ENCODE data around the gene PMF1.

Gene PMF1

DNA sequence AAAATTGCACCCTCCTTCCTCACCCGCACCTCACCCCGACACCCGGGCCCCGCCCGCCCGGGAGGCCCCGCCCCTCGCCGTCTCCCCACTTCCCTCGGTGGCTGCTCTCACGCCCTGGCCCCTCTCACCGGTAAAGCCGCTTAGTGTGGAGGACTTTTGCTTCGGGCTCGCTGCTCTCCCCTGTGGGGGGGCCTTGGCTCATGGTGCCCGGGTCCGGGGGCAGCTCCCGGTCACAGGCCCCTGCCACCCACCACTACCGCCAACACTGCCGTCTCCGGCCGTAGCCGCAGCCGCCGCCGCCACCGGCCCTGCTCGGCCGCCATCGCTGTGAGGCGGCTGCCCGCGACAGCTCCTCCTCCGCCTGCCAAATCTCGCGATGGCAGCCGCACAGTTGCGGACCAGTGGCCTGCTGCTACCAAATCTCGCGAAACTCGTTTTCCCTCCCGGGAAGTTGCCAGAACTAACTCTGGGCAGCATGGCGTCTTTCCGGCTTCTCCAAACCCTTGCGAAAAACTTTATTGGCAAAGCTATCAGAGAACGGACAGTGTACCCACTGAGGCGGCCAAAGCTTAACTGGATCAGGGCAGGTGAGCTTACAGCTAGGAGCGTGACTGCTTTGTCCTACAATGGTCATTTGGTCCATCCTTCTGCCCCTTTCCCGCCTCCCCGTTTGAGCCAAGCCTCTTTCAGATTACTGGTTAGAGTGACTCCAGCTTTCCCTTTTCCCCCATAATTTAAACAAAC, 69.8 kb downstream of the PMF1 start, which contains the start of gene SMG5:
TSS of gene SMG5 (minus strand) at position 347 of the 744 bp plus-strand sequence. CDS start at position 202, 145 bp downstream.
- DNase-seq: peak; percentile 99
- H3K4me1 ChIP-seq (ENCODE audit: control extremely low read depth in 1 of 4, control insufficient read depth in 4 of 4, insufficient read depth in 4 of 4, low read length in 3 of 4): peaks cover 11 to 25% (median 21%) of the 10 kb centered on the region in 4 experiments
- 0% methylated on average over 41 of the region's 50 CpGs for WGBS (ENCODE audit: insufficient coverage)

DNA sequence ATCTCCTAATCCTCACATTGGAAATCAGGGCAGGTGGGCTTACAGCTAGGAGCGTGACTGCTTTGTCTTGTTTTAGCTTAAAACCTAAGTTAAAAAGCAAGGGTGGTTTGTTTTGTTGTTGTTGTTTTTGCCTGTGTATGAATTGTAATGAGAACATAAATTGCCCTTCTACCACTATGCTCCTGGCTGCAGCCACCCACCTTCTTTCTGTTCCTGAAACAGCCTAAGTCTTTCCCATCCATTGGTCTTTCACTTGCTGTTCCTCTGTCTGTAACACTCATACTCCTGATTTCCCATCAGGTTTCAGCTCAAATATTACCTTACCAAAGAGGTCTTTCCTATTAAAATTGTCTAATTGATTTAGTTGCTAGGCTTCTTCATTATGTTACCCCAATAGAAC, 70.7 kb downstream of the PMF1 start:
- ChIA-PET CTCF (interaction anchor here (1.0 to 2.0 kb wide), 9 partner anchors 8 to 60 kb away, joined by 3 to 6 read pairs (median 4); no protein-coding TSS in a partner anchor), POLR2A (interaction anchor here (0.5 to 1.3 kb wide), 2 partner anchors 36 to 45 kb away, joined by 3 to 4 read pairs; no protein-coding TSS in a partner anchor)
- Histone ChIP-seq H3K27me3 (replicated peaks in 2 of 5; ENCODE audit: control insufficient read depth in 4 of 5, insufficient read depth in 5 of 5, low read length in 4 of 5) (no peaks in the 10 kb centered on the region), H3K9me3 (ENCODE audit: control extremely low read depth in 1 of 5, control insufficient read depth in 4 of 5, insufficient read depth in 2 of 5, low read depth in 1 of 5, low read length in 4 of 5) (no peaks in the 10 kb centered on the region), H3K27ac (ENCODE audit: insufficient read depth in 1 of 2, low read depth in 1 of 2, low read length in 2 of 2, poor library complexity in 1 of 2, severe bottlenecking in 2 of 2) (peak overlapping the region; percentile 85 to 95), H3K4me3 (ENCODE audit: control insufficient read depth in 1 of 7, extremely low read depth in 1 of 7, insufficient read depth in 4 of 7, low read depth in 2 of 7, low read length in 6 of 7) (peak overlapping the region in 6 of 7 experiments; percentile 86 to 98 (median 94)), H3K4me1 (ENCODE audit: control extremely low read depth in 1 of 4, control insufficient read depth in 4 of 4, insufficient read depth in 4 of 4, low read length in 3 of 4) (peaks cover 11 to 25% (median 21%) of the 10 kb centered on the region in 4 experiments), H3K36me3 (ENCODE audit: control insufficient read depth in 4 of 4, insufficient read depth in 4 of 4, low read length in 3 of 4) (peaks cover 0 to 28% (median 10%) of the 10 kb centered on the region in 4 experiments)
- no CpG with 5 or more reads among the region's 1 CpG for WGBS (ENCODE audit: insufficient coverage)
- no peak for DNase-seq

More for the DNA sequence above, 69.8 kb downstream of the PMF1 start, which contains the start of gene SMG5:
- peaks cover 6 to 34% (median 17%) of the 10 kb centered on the region in 4 experiments for H3K36me3 ChIP-seq (ENCODE audit: control insufficient read depth in 4 of 4, insufficient read depth in 4 of 4, low read length in 3 of 4)
- H3K27me3 ChIP-seq (replicated peaks in 2 of 5; ENCODE audit: control insufficient read depth in 4 of 5, insufficient read depth in 5 of 5, low read length in 4 of 5): no peaks in the 10 kb centered on the region
- peak within 1 kb of the TSS; percentile 48 to 98 (median 90) for H3K4me3 ChIP-seq (ENCODE audit: control insufficient read depth in 1 of 7, extremely low read depth in 1 of 7, insufficient read depth in 4 of 7, low read depth in 2 of 7, low read length in 6 of 7)
- peak within 1 kb of the TSS; percentile 85 to 95 for H3K27ac ChIP-seq (ENCODE audit: insufficient read depth in 1 of 2, low read depth in 1 of 2, low read length in 2 of 2, poor library complexity in 1 of 2, severe bottlenecking in 2 of 2)
- no peaks in the 10 kb centered on the region for H3K9me3 ChIP-seq (ENCODE audit: control extremely low read depth in 1 of 5, control insufficient read depth in 4 of 5, insufficient read depth in 2 of 5, low read depth in 1 of 5, low read length in 4 of 5)
- ChIA-PET CTCF (interaction anchor here (1.0 to 3.0 kb wide), 10 partner anchors 9 to 61 kb away, joined by 3 to 13 read pairs (median 4); no protein-coding TSS in a partner anchor), POLR2A (interaction anchor here (0.6 to 1.3 kb wide), 5 partner anchors 9 to 349 kb away, joined by 3 to 5 read pairs (median 3); no protein-coding TSS in a partner anchor)

DNA sequence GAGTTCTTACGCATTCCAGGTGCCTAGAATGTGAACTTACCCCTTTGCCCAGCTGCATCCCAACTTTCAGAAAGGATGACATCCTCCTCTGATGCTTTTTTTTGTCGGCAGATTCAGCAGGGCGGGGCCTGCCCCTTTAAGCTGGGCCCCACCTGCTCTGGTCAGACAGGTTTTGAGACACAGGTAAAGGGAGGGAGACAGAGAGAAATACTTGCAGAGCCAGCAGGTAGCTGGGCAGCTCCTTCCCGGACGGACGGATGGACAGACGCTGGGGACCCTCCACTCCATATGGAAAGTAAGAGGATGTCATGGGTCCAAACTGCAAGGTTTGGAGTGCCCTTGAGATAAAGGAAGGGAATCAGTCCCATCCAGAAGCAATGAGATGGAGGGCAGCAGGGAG, 71.3 kb downstream of the PMF1 start, which contains the start of gene TMEM79:
TSS of gene TMEM79 (plus strand) at position 214 of the 400 bp plus-strand sequence. CDS start 902 bp downstream, outside the sequence.
- no peak for DNase-seq
- Histone ChIP-seq H3K27ac (ENCODE audit: insufficient read depth in 1 of 2, low read depth in 1 of 2, low read length in 2 of 2, poor library complexity in 1 of 2, severe bottlenecking in 2 of 2) (peak within 1 kb of the TSS; percentile 85 to 95), H3K27me3 (replicated peaks in 2 of 5; ENCODE audit: control insufficient read depth in 4 of 5, insufficient read depth in 5 of 5, low read length in 4 of 5) (no peaks in the 10 kb centered on the region), H3K4me1 (ENCODE audit: control extremely low read depth in 1 of 4, control insufficient read depth in 4 of 4, insufficient read depth in 4 of 4, low read length in 3 of 4) (peaks cover 11 to 25% (median 21%) of the 10 kb centered on the region in 4 experiments), H3K4me3 (ENCODE audit: control insufficient read depth in 1 of 7, extremely low read depth in 1 of 7, insufficient read depth in 4 of 7, low read depth in 2 of 7, low read length in 6 of 7) (peak within 1 kb of the TSS; percentile 48 to 98 (median 90)), H3K9me3 (ENCODE audit: control extremely low read depth in 1 of 5, control insufficient read depth in 4 of 5, insufficient read depth in 2 of 5, low read depth in 1 of 5, low read length in 4 of 5) (no peaks in the 10 kb centered on the region), H3K36me3 (ENCODE audit: control insufficient read depth in 4 of 4, insufficient read depth in 4 of 4, low read length in 3 of 4) (peaks cover 0 to 25% (median 9%) of the 10 kb centered on the region in 4 experiments)
- ChIA-PET CTCF (interaction anchor here (0.6 to 2.0 kb wide), 7 partner anchors 11 to 59 kb away, joined by 3 to 6 read pairs (median 4); no protein-coding TSS in a partner anchor), POLR2A (interaction anchor here (1.3 kb wide), 1 partner anchor 35 kb away, joined by 3 read pairs; no protein-coding TSS in a partner anchor)
- 98% methylated on average over 7 of the region's 7 CpGs for WGBS (ENCODE audit: insufficient coverage)

DNA sequence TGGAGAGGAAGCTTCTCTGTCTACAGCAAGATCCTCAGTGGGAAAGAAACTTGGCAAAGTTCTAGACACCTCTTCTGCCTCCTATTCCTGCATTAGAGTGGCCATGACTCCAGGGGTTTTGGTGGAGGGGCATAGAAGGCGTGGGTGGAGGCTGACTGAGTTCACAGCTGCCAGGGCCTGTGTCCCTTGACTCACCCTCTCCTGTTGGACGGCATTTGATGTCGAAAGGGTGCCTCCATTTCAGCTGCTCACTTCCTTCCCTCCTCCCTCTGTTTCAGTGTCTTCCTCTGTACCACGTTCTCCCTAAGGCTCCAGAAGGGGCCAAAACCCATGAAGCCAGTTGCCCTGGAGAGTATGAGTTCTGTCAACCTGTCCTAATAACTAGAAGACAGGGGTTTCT, 72.0 kb downstream of the PMF1 start:
- no peaks in the 10 kb centered on the region for H3K27me3 ChIP-seq (replicated peaks in 2 of 5; ENCODE audit: control insufficient read depth in 4 of 5, insufficient read depth in 5 of 5, low read length in 4 of 5)
- peaks cover 11 to 25% (median 21%) of the 10 kb centered on the region in 4 experiments for H3K4me1 ChIP-seq (ENCODE audit: control extremely low read depth in 1 of 4, control insufficient read depth in 4 of 4, insufficient read depth in 4 of 4, low read length in 3 of 4)
- no peak overlapping the region for H3K4me3 ChIP-seq (ENCODE audit: control insufficient read depth in 1 of 7, extremely low read depth in 1 of 7, insufficient read depth in 4 of 7, low read depth in 2 of 7, low read length in 6 of 7)
- no peak overlapping the region for H3K27ac ChIP-seq (ENCODE audit: insufficient read depth in 1 of 2, low read depth in 1 of 2, low read length in 2 of 2, poor library complexity in 1 of 2, severe bottlenecking in 2 of 2)
- H3K36me3 ChIP-seq (ENCODE audit: control insufficient read depth in 4 of 4, insufficient read depth in 4 of 4, low read length in 3 of 4): peaks cover 0 to 22% (median 8%) of the 10 kb centered on the region in 4 experiments
- WGBS (ENCODE audit: insufficient coverage): 100% methylated on average over 2 of the region's 4 CpGs
- ChIA-PET CTCF (interaction anchor here (0.8 to 1.8 kb wide), 2 partner anchors 22 to 35 kb away, joined by 3 to 6 read pairs; no protein-coding TSS in a partner anchor), POLR2A (interaction anchor here (0.5 kb wide), 1 partner anchor 190 kb away, joined by 3 read pairs; no protein-coding TSS in a partner anchor)
- no peaks in the 10 kb centered on the region for H3K9me3 ChIP-seq (ENCODE audit: control extremely low read depth in 1 of 5, control insufficient read depth in 4 of 5, insufficient read depth in 2 of 5, low read depth in 1 of 5, low read length in 4 of 5)
- no peak for DNase-seq

DNA sequence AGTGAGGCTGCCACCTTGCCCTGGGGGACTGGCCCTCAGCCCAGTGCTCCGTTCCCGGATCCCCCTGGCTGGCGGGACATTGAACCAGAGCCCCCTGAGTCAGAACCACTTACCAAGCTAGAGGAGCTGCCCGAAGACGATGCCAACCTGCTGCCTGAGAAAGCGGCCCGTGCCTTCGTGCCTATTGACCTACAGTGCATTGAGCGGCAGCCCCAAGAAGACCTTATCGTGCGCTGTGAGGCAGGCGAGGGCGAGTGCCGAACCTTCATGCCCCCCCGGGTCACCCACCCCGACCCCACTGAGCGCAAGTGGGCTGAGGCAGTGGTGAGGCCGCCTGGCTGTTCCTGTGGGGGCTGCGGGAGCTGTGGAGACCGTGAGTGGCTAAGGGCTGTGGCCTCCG, 72.6 kb downstream of the PMF1 start:
- Histone ChIP-seq H3K27me3 (replicated peaks in 2 of 5; ENCODE audit: control insufficient read depth in 4 of 5, insufficient read depth in 5 of 5, low read length in 4 of 5) (no peaks in the 10 kb centered on the region), H3K4me1 (ENCODE audit: control extremely low read depth in 1 of 4, control insufficient read depth in 4 of 4, insufficient read depth in 4 of 4, low read length in 3 of 4) (peaks cover 11 to 25% (median 21%) of the 10 kb centered on the region in 4 experiments), H3K9me3 (ENCODE audit: control extremely low read depth in 1 of 5, control insufficient read depth in 4 of 5, insufficient read depth in 2 of 5, low read depth in 1 of 5, low read length in 4 of 5) (no peaks in the 10 kb centered on the region), H3K4me3 (ENCODE audit: control insufficient read depth in 1 of 7, extremely low read depth in 1 of 7, insufficient read depth in 4 of 7, low read depth in 2 of 7, low read length in 6 of 7) (no peak overlapping the region), H3K27ac (ENCODE audit: insufficient read depth in 1 of 2, low read depth in 1 of 2, low read length in 2 of 2, poor library complexity in 1 of 2, severe bottlenecking in 2 of 2) (no peak overlapping the region), H3K36me3 (ENCODE audit: control insufficient read depth in 4 of 4, insufficient read depth in 4 of 4, low read length in 3 of 4) (peaks cover 0 to 20% (median 8%) of the 10 kb centered on the region in 4 experiments)
- ChIA-PET POLR2A (no interaction called here), CTCF (interaction anchor here (0.8 to 0.9 kb wide), 2 partner anchors 9 to 21 kb away, joined by 3 read pairs; no protein-coding TSS in a partner anchor)
- no peak for DNase-seq
- WGBS (ENCODE audit: insufficient coverage): 94% methylated on average over 19 of the region's 21 CpGs

DNA sequence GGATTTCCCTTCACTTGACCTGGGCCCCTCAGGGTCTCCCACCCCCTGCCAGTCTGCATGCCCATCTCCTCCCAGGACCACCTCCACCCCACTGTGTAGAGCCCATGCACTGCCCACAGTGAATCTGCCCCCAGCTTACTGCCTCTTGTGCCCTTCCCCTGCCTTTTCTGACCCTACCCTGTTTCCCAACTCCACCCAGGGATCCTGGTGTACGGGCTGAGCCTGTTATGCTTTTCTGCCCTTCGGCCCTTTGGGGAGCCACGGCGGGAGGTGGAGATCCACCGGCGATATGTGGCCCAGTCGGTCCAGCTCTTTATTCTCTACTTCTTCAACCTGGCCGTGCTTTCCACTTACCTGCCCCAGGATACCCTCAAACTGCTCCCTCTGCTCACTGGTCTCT, 73.3 kb downstream of the PMF1 start:
- CTCF ChIA-PET: interaction anchor here (0.9 to 1.1 kb wide), 3 partner anchors 8 to 36 kb away, joined by 3 to 4 read pairs (median 3); no protein-coding TSS in a partner anchor
- Histone ChIP-seq H3K4me3 (ENCODE audit: control insufficient read depth in 1 of 7, extremely low read depth in 1 of 7, insufficient read depth in 4 of 7, low read depth in 2 of 7, low read length in 6 of 7) (no peak overlapping the region), H3K4me1 (ENCODE audit: control extremely low read depth in 1 of 4, control insufficient read depth in 4 of 4, insufficient read depth in 4 of 4, low read length in 3 of 4) (peaks cover 11 to 26% (median 20%) of the 10 kb centered on the region in 4 experiments), H3K27me3 (replicated peaks in 2 of 5; ENCODE audit: control insufficient read depth in 4 of 5, insufficient read depth in 5 of 5, low read length in 4 of 5) (no peaks in the 10 kb centered on the region), H3K9me3 (ENCODE audit: control extremely low read depth in 1 of 5, control insufficient read depth in 4 of 5, insufficient read depth in 2 of 5, low read depth in 1 of 5, low read length in 4 of 5) (no peaks in the 10 kb centered on the region), H3K36me3 (ENCODE audit: control insufficient read depth in 4 of 4, insufficient read depth in 4 of 4, low read length in 3 of 4) (peaks cover 0 to 21% (median 8%) of the 10 kb centered on the region in 4 experiments), H3K27ac (ENCODE audit: insufficient read depth in 1 of 2, low read depth in 1 of 2, low read length in 2 of 2, poor library complexity in 1 of 2, severe bottlenecking in 2 of 2) (no peak overlapping the region)
- DNase-seq: no peak
- POLR2A ChIA-PET: no interaction called here
- WGBS (ENCODE audit: insufficient coverage): 93% methylated on average over 6 of the region's 8 CpGs

Data from common myeloid progenitor, CD34-positive (primary cell).